Lower lobe of right lung (tissue), 1 donor: ENCODE measurements around the gene ARHGAP31. TPM values are rescaled to one million over a fixed set of nuclear protein-coding genes. Genes with fewer than 3 reads are reported as not detected.

Source experiments
- total RNA-seq: library from RNA; stranded (reverse); fragmentation: NEBNext Ultra II Directional; extraction: Animal tissue kit (Norgen Biotek cat#: 25700); gene quantifications from one replicate; pipeline ENCODE4 v1.2.1, GENCODE V29; 2021
- donor health status: DM: no; HTN: yes; CAD: no; lungs with severe emphysema.

ARHGAP31 gene
- total RNA-seq, 1 donor from 2014 or later: 100 TPM

Other genes with a start within 250 kb of the ARHGAP31 start
- gene TEX55, start 148.2 kb upstream of the ARHGAP31 start, total RNA-seq: not detected
- not detected for gene UPK1B, start 120.8 kb upstream of the ARHGAP31 start, total RNA-seq
- 13.5 TPM for gene B4GALT4, start 53.5 kb upstream of the ARHGAP31 start, total RNA-seq
- 37.9 TPM for gene TMEM39A, start 169.2 kb downstream of the ARHGAP31 start, total RNA-seq
- gene POGLUT1, start 174.6 kb downstream of the ARHGAP31 start, total RNA-seq: 15.0 TPM
- gene TIMMDC1, start 204.2 kb downstream of the ARHGAP31 start, total RNA-seq: 99.4 TPM